SK-N-SH treated with all-trans-retinoic acid at 6 μM for 48 hours (cell line): ENCODE measurements around the gene CDKN1B.

Experiments used
- ATAC-seq: fragments of 200-7000 bp; cut with Tn5 transposase; 3 replicates; pipeline ENCODE4 v1.9.1; 2020; ENCODE audit warnings: mild to moderate bottlenecking, moderate library complexity
- ARNTL ChIP-seq: fragments of 450-650 bp; formaldehyde crosslinking; IDR thresholded peaks from 2 replicates; pipeline ENCODE4 v1.5.0; 2020; ENCODE audit warnings: low read depth, mild to moderate bottlenecking, moderate library complexity, borderline replicate concordance
- BACH2 ChIP-seq: fragments of 250-450 bp; sonication (Bioruptor Pico); IDR thresholded peaks from 2 replicates; pipeline ENCODE4 v1.9.0; 2021; ENCODE audit warnings: mild to moderate bottlenecking, borderline replicate concordance
- CREB5 ChIP-seq: fragments of 250-450 bp; sonication (Bioruptor Pico); IDR thresholded peaks from 2 replicates; pipeline ENCODE4 v1.5.1; 2020; ENCODE audit warnings: low read depth, mild to moderate bottlenecking, moderate library complexity
- CSDC2 ChIP-seq: fragments of 250-450 bp; sonication (Bioruptor Pico); IDR thresholded peaks from 2 replicates; pipeline ENCODE4 v1.5.0; 2020; ENCODE audit warnings: mild to moderate bottlenecking, moderate library complexity
- ESRRG ChIP-seq: fragments of 250-450 bp; sonication (Bioruptor Pico); IDR thresholded peaks from 2 replicates; pipeline ENCODE4 v1.6.1; 2021; ENCODE audit warnings: mild to moderate bottlenecking
- GLIS3 ChIP-seq: fragments of 250-450 bp; sonication (Bioruptor Pico); IDR thresholded peaks from 2 replicates; pipeline ENCODE4 v1.5.0; 2020; ENCODE audit warnings: mild to moderate bottlenecking, moderate library complexity
- OSR1 ChIP-seq: fragments of 250-450 bp; sonication (Bioruptor Pico); IDR thresholded peaks from 2 replicates; pipeline ENCODE4 v1.8.0; 2022; ENCODE audit warnings: moderate library complexity, mild to moderate bottlenecking, inconsistent platforms
- PATZ1 ChIP-seq: fragments of 250-450 bp; sonication (Bioruptor Pico); IDR thresholded peaks from 2 replicates; pipeline ENCODE4 v1.8.0; 2020; ENCODE audit warnings: mild to moderate bottlenecking, moderate library complexity, borderline replicate concordance
- PPARA ChIP-seq: fragments of 250-450 bp; sonication (Bioruptor Pico); IDR thresholded peaks from 2 replicates; pipeline ENCODE4 v1.5.0; 2020; ENCODE audit warnings: mild to moderate bottlenecking, borderline replicate concordance
- RARB ChIP-seq: fragments of 250-450 bp; sonication (Bioruptor Pico); IDR thresholded peaks from 2 replicates; pipeline ENCODE4 v1.8.0; 2021; ENCODE audit warnings: mild to moderate bottlenecking, moderate library complexity
- SNAI2 ChIP-seq: fragments of 250-450 bp; sonication (Bioruptor Pico); IDR thresholded peaks from 2 replicates; pipeline ENCODE4 v1.5.0; 2020; ENCODE audit warnings: mild to moderate bottlenecking, moderate library complexity
- TCF4 ChIP-seq: fragments of 250-450 bp; sonication (Bioruptor Pico); IDR thresholded peaks from 2 replicates; pipeline ENCODE4 v1.8.0; 2021; ENCODE audit warnings: mild to moderate bottlenecking, moderate library complexity, borderline replicate concordance
- TOX ChIP-seq: fragments of 250-450 bp; sonication (Bioruptor Pico); IDR thresholded peaks from 2 replicates; pipeline ENCODE4 v1.8.0; 2021; ENCODE audit warnings: mild to moderate bottlenecking, moderate library complexity, borderline replicate concordance
- ZC3H10 ChIP-seq: fragments of 250-450 bp; sonication (Bioruptor Pico); IDR thresholded peaks from 2 replicates; pipeline ENCODE4 v1.5.1; 2021; ENCODE audit warnings: mild to moderate bottlenecking, moderate library complexity
- ZFP3 ChIP-seq: fragments of 250-450 bp; sonication (Bioruptor Pico); IDR thresholded peaks from 2 replicates; pipeline ENCODE4 v1.5.0; 2020; ENCODE audit warnings: mild to moderate bottlenecking, moderate library complexity
- ZFP30 ChIP-seq: fragments of 450-650 bp; formaldehyde crosslinking; IDR thresholded peaks from 2 replicates; pipeline ENCODE4 v1.5.0; 2022; ENCODE audit warnings: mild to moderate bottlenecking, moderate library complexity
- ZNF565 ChIP-seq: fragments of 450-650 bp; formaldehyde crosslinking; conservative IDR thresholded peaks from 2 replicates; pipeline ENCODE4 v1.5.0; 2020; ENCODE audit warnings: low read depth, mild to moderate bottlenecking, moderate library complexity
- ZNF70 ChIP-seq: fragments of 450-650 bp; formaldehyde crosslinking; IDR thresholded peaks from 2 replicates; pipeline ENCODE4 v1.5.0; 2020; ENCODE audit warnings: mild to moderate bottlenecking, moderate library complexity
- ZNF8 ChIP-seq: fragments of 450-650 bp; formaldehyde crosslinking; IDR thresholded peaks from 2 replicates; pipeline ENCODE4 v1.5.0; 2020; ENCODE audit warnings: mild to moderate bottlenecking, moderate library complexity
- TF ChIP-seq, protein P1 (sequence below): fragments of 250-450 bp; sonication (Bioruptor Pico); IDR thresholded peaks from 2 replicates; pipeline ENCODE4 v1.5.0; 2020; ENCODE audit warnings: mild to moderate bottlenecking, moderate library complexity
- TF ChIP-seq, protein P2 (sequence below): fragments of 250-450 bp; sonication (Bioruptor Pico); IDR thresholded peaks from 2 replicates; pipeline ENCODE4 v1.5.1; 2021; ENCODE audit warnings: mild to moderate bottlenecking, moderate library complexity

Gene CDKN1B

DNA sequence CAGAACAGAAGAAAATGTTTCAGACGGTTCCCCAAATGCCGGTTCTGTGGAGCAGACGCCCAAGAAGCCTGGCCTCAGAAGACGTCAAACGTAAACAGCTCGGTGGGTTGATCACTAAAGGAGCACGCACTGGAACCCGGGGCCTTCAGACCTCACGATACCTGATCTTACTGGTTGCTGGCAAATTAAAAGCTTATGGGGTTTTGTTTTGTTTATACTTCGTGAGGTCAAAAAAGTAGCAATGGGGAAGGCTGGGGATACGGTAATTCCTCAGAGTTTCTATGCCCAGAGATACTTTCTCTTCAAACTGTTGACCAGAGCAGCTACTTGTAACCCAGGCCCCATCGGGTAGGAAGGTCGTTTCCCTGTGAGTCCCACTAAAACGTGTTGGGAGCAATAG is 1.7 kb downstream of the CDKN1B start:
- ATAC-seq = no peak
- TF ChIP-seq, protein P1, sequence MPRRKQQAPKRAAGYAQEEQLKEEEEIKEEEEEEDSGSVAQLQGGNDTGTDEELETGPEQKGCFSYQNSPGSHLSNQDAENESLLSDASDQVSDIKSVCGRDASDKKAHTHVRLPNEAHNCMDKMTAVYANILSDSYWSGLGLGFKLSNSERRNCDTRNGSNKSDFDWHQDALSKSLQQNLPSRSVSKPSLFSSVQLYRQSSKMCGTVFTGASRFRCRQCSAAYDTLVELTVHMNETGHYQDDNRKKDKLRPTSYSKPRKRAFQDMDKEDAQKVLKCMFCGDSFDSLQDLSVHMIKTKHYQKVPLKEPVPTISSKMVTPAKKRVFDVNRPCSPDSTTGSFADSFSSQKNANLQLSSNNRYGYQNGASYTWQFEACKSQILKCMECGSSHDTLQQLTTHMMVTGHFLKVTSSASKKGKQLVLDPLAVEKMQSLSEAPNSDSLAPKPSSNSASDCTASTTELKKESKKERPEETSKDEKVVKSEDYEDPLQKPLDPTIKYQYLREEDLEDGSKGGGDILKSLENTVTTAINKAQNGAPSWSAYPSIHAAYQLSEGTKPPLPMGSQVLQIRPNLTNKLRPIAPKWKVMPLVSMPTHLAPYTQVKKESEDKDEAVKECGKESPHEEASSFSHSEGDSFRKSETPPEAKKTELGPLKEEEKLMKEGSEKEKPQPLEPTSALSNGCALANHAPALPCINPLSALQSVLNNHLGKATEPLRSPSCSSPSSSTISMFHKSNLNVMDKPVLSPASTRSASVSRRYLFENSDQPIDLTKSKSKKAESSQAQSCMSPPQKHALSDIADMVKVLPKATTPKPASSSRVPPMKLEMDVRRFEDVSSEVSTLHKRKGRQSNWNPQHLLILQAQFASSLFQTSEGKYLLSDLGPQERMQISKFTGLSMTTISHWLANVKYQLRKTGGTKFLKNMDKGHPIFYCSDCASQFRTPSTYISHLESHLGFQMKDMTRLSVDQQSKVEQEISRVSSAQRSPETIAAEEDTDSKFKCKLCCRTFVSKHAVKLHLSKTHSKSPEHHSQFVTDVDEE (CRISPR knock-in tag) = no peak
- no peak for TF ChIP-seq ARNTL (CRISPR knock-in tag)
- no peak for TF ChIP-seq SNAI2 (CRISPR knock-in tag)
- no peak for TF ChIP-seq GLIS3
- no peak for TF ChIP-seq ZNF565 (CRISPR knock-in tag)
- no peak for TF ChIP-seq ZNF70 (CRISPR knock-in tag)
- TF ChIP-seq CSDC2 (CRISPR knock-in tag) = no peak
- no peak for TF ChIP-seq ZNF8 (CRISPR knock-in tag)
- TF ChIP-seq TCF4 (CRISPR knock-in tag) = no peak
- TF ChIP-seq RARB (CRISPR knock-in tag) = no peak
- TF ChIP-seq ZFP3 (CRISPR knock-in tag) = no peak
- TF ChIP-seq PATZ1 (CRISPR knock-in tag) = no peak
- no peak for TF ChIP-seq ESRRG
- TF ChIP-seq, protein P2, sequence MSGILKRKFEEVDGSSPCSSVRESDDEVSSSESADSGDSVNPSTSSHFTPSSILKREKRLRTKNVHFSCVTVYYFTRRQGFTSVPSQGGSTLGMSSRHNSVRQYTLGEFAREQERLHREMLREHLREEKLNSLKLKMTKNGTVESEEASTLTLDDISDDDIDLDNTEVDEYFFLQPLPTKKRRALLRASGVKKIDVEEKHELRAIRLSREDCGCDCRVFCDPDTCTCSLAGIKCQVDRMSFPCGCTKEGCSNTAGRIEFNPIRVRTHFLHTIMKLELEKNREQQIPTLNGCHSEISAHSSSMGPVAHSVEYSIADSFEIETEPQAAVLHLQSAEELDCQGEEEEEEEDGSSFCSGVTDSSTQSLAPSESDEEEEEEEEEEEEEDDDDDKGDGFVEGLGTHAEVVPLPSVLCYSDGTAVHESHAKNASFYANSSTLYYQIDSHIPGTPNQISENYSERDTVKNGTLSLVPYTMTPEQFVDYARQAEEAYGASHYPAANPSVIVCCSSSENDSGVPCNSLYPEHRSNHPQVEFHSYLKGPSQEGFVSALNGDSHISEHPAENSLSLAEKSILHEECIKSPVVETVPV (CRISPR knock-in tag) = no peak
- TF ChIP-seq CREB5 (CRISPR knock-in tag) = no peak
- no peak for TF ChIP-seq BACH2 (CRISPR knock-in tag)
- TF ChIP-seq TOX (CRISPR knock-in tag) = no peak
- TF ChIP-seq, all 23 proteins: peak for 0

- ATAC-seq = no peak
- TF ChIP-seq, protein P2 (CRISPR knock-in tag) = no peak
- no peak for TF ChIP-seq OSR1 (CRISPR knock-in tag)
- no peak for TF ChIP-seq ZNF8 (CRISPR knock-in tag)
- no peak for TF ChIP-seq CSDC2 (CRISPR knock-in tag)
- TF ChIP-seq BACH2 (CRISPR knock-in tag) = no peak
- TF ChIP-seq ZFP3 (CRISPR knock-in tag) = no peak
- TF ChIP-seq, protein P1 (CRISPR knock-in tag) = no peak
- TF ChIP-seq RARB (CRISPR knock-in tag) = no peak
- no peak for TF ChIP-seq ESRRG
- TF ChIP-seq SNAI2 (CRISPR knock-in tag) = no peak
- TF ChIP-seq ZC3H10 = no peak
- no peak for TF ChIP-seq ZFP30 (CRISPR knock-in tag)
- TF ChIP-seq CREB5 (CRISPR knock-in tag) = no peak
- no peak for TF ChIP-seq ARNTL (CRISPR knock-in tag)
- no peak for TF ChIP-seq TCF4 (CRISPR knock-in tag)
- TF ChIP-seq PATZ1 (CRISPR knock-in tag) = no peak
- no peak for TF ChIP-seq ZNF565 (CRISPR knock-in tag)
- no peak for TF ChIP-seq PPARA (CRISPR knock-in tag)
- no peak for TF ChIP-seq ZNF70 (CRISPR knock-in tag)
These were observed 2.3 kb downstream of the CDKN1B start for GRCh38 chr12:12719496-12719895.
